Measurements from ENCODE around the gene PLCD1.

PLCD1 gene

GRCh38 chr3:37982331-37982730, 47.1 kb downstream of the PLCD1 start:
- H3K9me2 ChIP-seq (replicated peaks; ENCODE audit: low read depth, low read length), result no peaks in the 10 kb centered on the region
- no peaks in the 10 kb centered on the region for H3K79me2 ChIP-seq (ENCODE audit: insufficient read depth, low read length)
- no peak overlapping the region for H3K9ac ChIP-seq (ENCODE audit: low read depth, low read length, poor library complexity, severe bottlenecking)
- TF ChIP-seq EZH2phosphoT487 (IDR thresholded peaks at IDR 0.05; ENCODE audit: borderline replicate concordance), result no peak
- TF ChIP-seq, protein P1, sequence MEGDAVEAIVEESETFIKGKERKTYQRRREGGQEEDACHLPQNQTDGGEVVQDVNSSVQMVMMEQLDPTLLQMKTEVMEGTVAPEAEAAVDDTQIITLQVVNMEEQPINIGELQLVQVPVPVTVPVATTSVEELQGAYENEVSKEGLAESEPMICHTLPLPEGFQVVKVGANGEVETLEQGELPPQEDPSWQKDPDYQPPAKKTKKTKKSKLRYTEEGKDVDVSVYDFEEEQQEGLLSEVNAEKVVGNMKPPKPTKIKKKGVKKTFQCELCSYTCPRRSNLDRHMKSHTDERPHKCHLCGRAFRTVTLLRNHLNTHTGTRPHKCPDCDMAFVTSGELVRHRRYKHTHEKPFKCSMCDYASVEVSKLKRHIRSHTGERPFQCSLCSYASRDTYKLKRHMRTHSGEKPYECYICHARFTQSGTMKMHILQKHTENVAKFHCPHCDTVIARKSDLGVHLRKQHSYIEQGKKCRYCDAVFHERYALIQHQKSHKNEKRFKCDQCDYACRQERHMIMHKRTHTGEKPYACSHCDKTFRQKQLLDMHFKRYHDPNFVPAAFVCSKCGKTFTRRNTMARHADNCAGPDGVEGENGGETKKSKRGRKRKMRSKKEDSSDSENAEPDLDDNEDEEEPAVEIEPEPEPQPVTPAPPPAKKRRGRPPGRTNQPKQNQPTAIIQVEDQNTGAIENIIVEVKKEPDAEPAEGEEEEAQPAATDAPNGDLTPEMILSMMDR (conservative IDR thresholded peaks at IDR 0.05; ENCODE audit: low read length), result no peak
- H3F3A ChIP-seq (ENCODE audit: low read depth), result no peaks in the 10 kb centered on the region
- H3K4me2 ChIP-seq (ENCODE audit: low read depth, low read length, poor library complexity, severe bottlenecking), result no peak overlapping the region
- H3K36me3 ChIP-seq (ENCODE audit: insufficient read depth, low read length), result no peaks in the 10 kb centered on the region
- no peak overlapping the region for H2AFZ ChIP-seq (ENCODE audit: low read length)
- no peaks in the 10 kb centered on the region for H3K4me1 ChIP-seq (ENCODE audit: insufficient read depth, low read length, poor library complexity, severe bottlenecking)
- no peaks in the 10 kb centered on the region for H4K20me1 ChIP-seq (ENCODE audit: insufficient read depth, low read length, poor library complexity, severe bottlenecking)
- H3K9me3 ChIP-seq (ENCODE audit: insufficient read depth, low read depth, low read length), result no peaks in the 10 kb centered on the region
- H3K27me3 ChIP-seq (ENCODE audit: insufficient read depth, low read length, poor library complexity, severe bottlenecking), result no peaks in the 10 kb centered on the region
- no peak overlapping the region for H3K4me3 ChIP-seq (ENCODE audit: low read length, poor library complexity, severe bottlenecking)

GRCh38 chr3:37981348-37981664, 48.1 kb downstream of the PLCD1 start:
- no peak for TF ChIP-seq EZH2phosphoT487 (IDR thresholded peaks at IDR 0.05; ENCODE audit: borderline replicate concordance)
- TF ChIP-seq, protein P1 (conservative IDR thresholded peaks at IDR 0.05; ENCODE audit: low read length), result no peak
- Histone ChIP-seq H3K79me2 (ENCODE audit: insufficient read depth, low read length) (no peaks in the 10 kb centered on the region), H3K4me1 (ENCODE audit: insufficient read depth, low read length, poor library complexity, severe bottlenecking) (no peaks in the 10 kb centered on the region), H3K4me2 (ENCODE audit: low read depth, low read length, poor library complexity, severe bottlenecking) (no peak overlapping the region), H3K4me3 (ENCODE audit: low read length, poor library complexity, severe bottlenecking) (no peak overlapping the region), H3K9me3 (ENCODE audit: insufficient read depth, low read depth, low read length) (no peaks in the 10 kb centered on the region), H4K20me1 (ENCODE audit: insufficient read depth, low read length, poor library complexity, severe bottlenecking) (no peaks in the 10 kb centered on the region), H3K9me2 (replicated peaks; ENCODE audit: low read depth, low read length) (no peaks in the 10 kb centered on the region), H3K27me3 (ENCODE audit: insufficient read depth, low read length, poor library complexity, severe bottlenecking) (no peaks in the 10 kb centered on the region), H3K9ac (ENCODE audit: low read depth, low read length, poor library complexity, severe bottlenecking) (no peak overlapping the region), H2AFZ (ENCODE audit: low read length) (no peak overlapping the region), H3K36me3 (ENCODE audit: insufficient read depth, low read length) (no peaks in the 10 kb centered on the region), H3F3A (ENCODE audit: low read depth) (no peaks in the 10 kb centered on the region)

DNA sequence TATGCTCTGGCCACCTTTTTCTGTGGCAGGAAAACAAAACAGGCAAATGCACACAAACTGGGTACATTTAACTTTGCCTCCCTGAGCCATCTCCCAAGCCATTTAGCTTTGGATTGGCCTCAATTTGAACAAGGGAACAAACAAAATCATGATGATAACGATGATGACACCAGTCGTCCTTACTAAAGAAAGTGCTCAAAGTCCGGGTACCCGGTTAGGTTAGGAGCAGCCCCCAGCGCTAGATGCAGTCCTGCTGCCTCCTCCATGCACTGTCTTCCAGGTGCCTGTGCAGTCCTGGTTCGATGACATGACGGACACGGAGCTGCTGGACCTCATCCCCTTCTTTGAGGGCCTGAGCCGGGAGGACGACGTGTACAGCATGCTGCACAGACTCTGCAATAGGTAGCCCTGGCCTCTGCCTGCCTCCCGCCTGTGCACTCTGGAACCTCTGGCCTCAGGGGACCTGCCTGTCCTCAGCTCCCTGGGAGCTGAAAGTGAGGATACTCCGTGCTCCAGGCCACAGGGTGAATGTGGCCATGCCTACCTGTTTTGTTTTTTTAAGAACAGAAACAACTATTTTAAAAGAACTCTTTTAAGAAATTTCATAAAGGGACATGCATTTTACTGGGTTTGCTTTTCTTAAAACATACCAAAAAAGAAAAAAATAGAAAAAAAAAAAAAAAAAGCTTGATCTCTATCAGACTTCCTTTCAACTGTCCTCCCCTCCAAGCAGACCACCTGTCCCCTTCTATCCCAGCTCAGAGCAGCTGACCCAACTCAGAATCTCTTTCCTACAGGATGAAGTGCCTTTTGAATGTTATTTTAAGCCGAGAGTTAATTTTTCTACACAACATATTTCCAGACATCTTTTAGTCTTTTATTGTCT, 48.7 kb downstream of the PLCD1 start:
- H3K9ac ChIP-seq (ENCODE audit: low read depth, low read length, poor library complexity, severe bottlenecking), result no peak overlapping the region
- H3K9me3 ChIP-seq (ENCODE audit: insufficient read depth, low read depth, low read length), result no peaks in the 10 kb centered on the region
- no peak overlapping the region for H3K4me3 ChIP-seq (ENCODE audit: low read length, poor library complexity, severe bottlenecking)
- no peak overlapping the region for H2AFZ ChIP-seq (ENCODE audit: low read length)
- no peaks in the 10 kb centered on the region for H3K4me1 ChIP-seq (ENCODE audit: insufficient read depth, low read length, poor library complexity, severe bottlenecking)
- H4K20me1 ChIP-seq (ENCODE audit: insufficient read depth, low read length, poor library complexity, severe bottlenecking), result no peaks in the 10 kb centered on the region
- H3F3A ChIP-seq (ENCODE audit: low read depth), result no peaks in the 10 kb centered on the region
- TF ChIP-seq, protein P1 (conservative IDR thresholded peaks at IDR 0.05; ENCODE audit: low read length), result no peak
- TF ChIP-seq EZH2phosphoT487 (IDR thresholded peaks at IDR 0.05; ENCODE audit: borderline replicate concordance), result no peak
- no peaks in the 10 kb centered on the region for H3K27me3 ChIP-seq (ENCODE audit: insufficient read depth, low read length, poor library complexity, severe bottlenecking)
- peaks cover 3% of the 10 kb centered on the region; the same call in 1 of the 2 replicates for H3K36me3 ChIP-seq (ENCODE audit: insufficient read depth, low read length)
- H3K9me2 ChIP-seq (replicated peaks; ENCODE audit: low read depth, low read length), result no peaks in the 10 kb centered on the region
- no peak overlapping the region for H3K4me2 ChIP-seq (ENCODE audit: low read depth, low read length, poor library complexity, severe bottlenecking)
- no peaks in the 10 kb centered on the region for H3K79me2 ChIP-seq (ENCODE audit: insufficient read depth, low read length)
